Stimulated activated CD4-positive, alpha-beta T cell treated with anti-CD3 and anti-CD28 coated beads, TNF-alpha, amount 100 ng/mL, for 24 hours (primary cell): Measurements from ENCODE around the gene PTPRM.

Source experiments
- DNase-seq, 3 experiments: peaks; one replicate each; pipeline ENCODE4 v3.0.0-alpha.2; 2020; ENCODE audit warnings: low read depth in 3 of 3

The PTPRM gene

DNA sequence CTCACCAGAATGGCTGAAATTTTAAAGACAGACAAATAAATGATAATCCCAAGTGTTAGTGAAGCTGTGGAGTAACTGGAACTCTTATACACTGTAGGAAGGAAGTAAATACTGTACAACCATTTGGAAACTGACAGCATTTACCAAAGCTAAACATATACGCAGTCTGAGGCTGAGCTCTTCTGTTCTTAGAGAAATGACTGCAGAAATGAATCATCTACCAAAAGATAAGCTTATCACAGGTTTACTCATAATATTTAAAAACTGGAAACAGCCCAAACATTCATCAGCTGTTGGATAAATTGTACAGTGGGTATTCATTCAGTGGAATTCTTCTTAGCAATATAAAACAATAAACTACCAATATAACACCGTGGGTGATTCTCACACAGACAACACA is 824.0 kb downstream of the PTPRM start:
- no peak for DNase-seq

DNA sequence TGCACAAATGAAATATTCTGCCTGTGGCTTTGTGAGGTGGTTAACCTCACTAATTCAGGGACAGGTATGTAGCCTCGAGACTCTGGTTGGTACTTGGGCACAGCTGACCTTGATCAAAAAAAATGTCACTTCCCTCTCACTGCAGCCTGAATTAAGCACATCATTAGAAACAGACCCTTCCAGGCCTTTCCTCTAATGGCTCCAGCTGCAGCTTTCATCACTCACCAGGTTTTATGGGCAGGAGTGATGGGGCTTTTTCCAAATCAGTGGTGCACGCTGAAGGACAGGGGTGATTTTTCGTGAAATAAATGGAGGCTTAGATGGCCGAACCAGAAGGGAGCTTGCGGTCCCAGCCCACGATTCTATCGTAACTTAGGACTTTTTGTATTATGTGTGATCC is 829.1 kb downstream of the PTPRM start:
- DNase-seq, result no peak

DNA sequence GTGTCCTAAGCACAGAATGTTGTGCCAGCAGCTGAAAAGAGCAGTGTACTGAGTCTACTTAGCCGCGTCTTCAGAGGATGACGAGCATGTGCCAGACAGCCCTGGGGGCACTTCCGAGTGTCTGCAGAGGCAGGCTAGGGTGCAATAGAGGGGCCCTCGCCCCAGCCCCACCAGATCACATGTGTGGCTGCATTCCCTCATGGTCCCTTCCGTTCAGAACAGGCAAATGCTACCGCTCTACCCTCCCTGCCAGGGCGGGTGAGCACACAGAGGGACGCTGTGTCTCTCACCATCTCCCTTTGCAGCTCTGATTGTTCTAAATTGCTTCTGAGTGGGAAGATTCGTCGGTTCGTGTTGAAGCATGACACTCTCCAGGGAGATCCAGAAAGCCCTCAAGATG is 829.9 kb downstream of the PTPRM start:
- no peak for DNase-seq

DNA sequence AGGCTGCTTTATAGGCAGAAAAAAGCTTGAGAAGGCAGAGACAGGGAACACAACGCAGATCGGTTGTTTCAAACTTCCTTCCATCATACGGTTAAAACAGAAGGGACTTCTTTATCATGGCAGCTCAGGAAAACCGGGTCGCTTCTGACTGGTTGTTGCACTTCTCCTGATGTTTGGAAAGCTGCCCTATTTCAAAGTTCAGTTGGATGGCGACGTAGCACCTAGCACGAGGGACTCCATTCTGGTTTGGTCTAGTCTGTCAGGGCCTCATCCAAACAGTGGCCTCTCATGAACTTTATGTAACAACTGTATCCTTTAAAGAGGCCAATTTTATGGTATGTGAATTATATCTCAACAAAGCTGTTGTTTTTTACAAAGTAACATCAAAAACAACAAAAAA is 832.0 kb downstream of the PTPRM start:
- DNase-seq, result no peak

DNA sequence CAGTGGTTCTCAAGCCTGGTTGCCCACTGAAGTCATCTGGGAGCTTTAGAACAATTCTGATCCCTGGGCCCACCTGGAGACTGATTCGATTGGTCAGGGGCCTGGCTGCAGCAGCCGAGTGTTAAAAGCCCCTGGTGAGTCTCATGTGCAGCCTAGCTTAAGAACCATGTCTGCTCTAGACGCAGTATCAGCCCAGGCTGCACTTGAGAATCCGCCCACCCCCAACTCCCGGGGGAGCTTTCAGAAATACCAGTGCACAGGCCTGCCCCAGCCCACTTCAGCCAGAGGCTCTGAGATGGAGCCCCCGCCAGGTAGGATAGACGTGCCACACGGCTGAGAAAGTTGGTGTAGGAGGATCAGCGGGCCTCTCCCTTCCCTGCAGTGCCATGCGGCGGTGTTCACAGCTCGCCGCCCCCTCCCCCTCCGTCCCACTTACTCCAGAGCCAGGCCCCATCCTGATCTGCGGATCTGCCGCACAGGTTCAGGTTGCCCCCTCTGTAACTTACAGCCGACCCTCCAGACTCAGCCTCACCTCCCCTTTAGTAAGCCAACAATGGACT is 833.2 kb downstream of the PTPRM start:
- no peak for DNase-seq

DNA sequence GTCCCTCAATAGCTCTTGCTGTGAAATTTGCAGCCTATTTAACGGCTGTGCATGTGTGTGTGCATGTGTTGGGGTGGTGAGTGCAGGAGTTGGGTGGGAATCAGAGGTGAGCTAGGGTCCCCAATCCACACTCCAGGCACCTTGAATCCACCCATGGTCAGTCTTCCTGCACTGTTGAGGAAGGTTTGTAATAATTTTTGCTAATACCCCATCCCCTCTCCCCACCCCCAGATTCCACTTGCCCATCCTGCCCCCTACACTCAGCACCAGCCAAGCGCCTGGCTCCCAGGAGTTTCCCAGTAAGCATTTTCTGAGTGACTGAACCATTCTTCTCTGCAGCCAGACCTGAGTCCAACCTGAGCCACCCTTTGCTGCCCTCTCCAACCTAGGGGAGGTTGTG is 833.7 kb downstream of the PTPRM start:
- no peak for DNase-seq

DNA sequence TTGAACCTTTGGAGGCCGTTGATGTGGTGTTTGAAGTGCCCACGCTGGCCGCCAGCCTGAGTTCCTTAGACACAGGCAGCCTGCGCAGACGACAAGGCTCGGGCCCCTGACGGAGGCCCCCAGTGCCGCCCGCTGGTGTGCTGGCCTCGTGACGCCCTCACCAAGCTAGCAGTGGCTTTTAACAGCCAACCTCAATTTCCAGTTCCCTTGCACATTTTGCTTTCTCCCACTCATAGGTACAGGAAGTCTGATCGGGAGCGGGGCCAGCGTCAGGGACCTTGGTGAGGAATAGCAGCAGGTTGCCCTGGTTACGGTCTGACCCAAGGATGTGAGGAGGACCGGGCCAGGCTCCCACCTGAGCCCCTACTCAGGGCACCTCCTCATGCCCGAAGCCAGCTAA is 834.5 kb downstream of the PTPRM start:
- no peak for DNase-seq

DNA sequence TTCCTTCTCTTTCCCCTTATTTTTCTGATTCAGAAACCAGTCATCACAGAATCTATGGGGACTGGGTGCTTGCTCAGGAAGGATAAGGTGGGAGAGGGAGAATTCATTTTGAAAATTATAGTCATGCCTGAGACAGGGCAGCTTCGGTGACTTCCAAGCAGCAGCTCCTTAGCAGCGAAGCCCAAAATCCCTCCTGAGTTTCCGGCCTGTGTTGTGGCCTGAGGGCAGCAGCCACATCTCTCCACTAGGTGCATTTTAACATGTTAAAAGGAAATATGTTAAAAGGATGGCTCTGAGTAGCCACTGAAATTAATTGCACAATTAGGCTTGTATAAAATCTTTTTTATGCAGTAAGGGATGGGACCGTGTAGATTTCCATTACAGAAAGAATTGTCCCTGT is 835.1 kb downstream of the PTPRM start:
- DNase-seq, result no peak

DNA sequence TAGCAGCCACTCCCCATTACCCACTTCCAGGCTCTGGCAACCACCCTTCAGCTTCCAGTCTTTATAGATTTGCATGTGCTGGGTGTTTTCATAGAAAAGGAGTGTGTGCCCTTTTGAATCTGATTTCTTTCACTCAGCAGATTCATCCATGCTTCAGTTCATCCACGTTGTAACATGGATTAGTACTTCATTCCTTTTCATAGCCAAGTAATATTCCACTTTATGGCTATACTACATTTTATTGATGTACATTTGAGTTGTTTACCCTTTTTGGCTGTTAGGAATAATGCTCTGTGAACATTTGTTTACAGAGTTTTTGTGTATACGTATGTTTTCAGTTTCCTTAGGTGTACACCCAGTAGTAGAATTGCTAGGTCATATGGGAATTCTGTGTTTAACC is 836.6 kb downstream of the PTPRM start:
- DNase-seq, result no peak

DNA sequence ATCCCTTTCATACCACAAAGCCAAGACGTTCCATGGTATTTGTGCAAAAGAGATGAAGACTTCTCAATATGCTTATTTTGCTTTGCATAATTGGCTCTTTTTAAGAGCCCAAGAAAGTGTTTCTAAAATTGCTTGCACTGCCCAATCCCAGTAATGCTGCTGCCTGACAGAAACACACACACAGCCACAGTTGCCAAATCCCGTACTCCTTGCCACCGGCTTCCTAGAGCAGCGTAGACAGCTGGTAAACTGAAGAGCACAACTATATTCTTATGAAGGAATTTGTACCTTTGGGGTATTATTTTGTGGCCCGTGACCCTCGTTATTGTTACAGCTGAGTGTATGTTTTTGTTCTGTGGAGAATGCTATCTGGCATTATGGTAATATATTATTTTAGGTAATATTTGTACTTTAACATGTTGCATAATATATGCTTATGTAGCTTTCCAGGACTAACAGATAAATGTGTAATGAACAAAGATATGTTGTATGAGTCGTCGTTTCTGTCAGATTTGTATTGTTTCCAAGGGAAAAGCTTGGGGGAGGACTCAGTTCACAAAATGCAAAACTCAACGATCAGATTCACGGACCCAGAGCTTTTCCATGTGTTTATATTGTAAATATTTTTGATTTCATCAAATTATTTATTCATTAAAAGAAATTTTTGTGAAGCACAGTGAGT is 839.2 kb downstream of the PTPRM start:
- DNase-seq, result no peak

DNA sequence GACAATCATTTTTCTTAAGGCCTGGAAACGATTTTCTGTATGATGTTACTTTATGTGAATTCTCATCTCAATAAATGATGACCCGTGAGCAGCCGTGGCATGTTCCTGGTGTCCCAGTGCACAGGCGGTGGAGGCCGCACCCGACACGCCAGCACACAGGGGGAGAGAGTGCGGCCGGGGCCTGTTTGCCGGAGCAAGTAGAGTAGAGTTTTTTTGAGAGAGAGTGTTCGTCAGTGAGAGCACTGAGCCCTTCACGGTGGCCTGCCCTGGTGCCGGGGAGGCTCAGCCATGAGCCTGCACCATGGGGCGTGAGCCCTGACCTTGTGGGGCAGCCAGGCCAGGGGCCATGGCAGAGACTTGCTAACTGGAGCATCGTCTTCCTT is 839.7 kb downstream of the PTPRM start:
- DNase-seq, result no peak

DNA sequence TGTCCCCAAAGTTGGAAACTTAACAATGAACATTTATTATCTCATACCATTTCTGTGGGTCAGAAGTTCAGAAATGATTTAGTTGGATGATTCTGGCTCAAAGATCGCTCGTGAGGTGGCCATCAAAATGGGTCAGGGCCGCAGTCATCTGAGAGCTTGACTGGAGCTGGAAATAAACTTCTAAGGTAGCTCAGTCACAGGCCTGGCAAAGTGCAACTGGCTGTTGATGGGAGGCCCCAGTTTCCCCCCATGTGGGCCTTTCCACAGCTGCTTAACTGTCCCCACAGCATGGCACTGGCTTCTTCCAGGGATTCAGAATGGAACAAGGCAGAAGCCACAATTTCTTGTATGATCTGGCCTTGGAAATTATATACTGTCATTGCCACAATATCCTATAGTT is 842.0 kb downstream of the PTPRM start:
- DNase-seq, result no peak

DNA sequence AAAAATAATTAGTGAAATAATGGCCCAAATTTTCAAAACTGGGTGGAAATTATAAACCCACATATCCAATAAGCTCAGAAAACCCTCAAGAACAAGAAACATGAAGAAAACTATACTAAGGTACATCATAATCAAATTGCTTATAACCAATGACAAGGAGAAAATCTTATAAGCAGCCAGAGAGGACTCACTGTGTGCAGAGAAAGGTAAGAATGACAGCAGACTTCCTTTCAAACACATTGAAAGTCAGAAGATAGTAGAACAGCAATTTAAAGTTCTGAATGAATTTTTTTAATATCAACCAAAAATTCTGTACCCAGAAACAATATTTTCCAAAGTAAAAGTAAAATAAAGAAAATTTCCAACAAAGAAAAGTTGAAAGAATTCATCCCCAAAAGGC is 844.4 kb downstream of the PTPRM start:
- DNase-seq, result no peak

DNA sequence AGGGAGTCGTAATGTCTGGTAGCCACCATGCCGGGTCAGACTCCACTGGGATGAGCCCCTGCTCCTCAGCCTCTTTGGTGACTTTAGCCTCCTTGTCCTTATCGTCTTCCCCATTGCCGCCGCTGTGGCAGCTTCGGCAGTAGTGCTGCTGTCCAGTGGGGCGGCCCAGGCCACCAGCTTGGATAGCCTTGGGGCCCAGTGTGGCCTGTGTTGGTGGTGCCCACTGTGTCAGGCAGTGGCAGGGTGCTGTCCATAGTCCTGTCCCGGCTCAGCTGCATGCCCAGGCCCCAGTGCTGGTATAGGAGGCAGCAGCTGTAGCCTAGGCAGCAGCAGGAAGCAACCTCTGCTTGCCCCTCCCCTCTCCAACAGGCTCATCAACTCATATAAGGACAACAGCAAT is 845.0 kb downstream of the PTPRM start:
- DNase-seq, result no peak

DNA sequence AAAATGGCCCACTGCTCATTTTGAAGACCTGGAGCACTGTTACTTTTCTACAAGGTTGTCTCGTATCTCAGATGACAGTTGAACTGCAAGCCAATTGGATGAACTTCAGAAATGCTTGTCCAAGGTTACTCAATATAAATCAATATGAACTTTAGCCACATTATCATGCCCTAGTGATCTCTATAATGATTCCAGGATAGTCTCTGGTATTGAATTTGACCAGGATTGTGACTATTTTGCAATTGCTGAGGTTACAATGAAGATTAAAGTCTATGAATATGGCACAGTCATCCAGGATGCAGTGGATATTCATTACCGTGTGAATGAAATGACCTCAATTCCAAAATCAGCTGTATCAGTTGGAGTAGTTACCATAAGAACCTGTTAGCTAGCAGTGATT is 846.1 kb downstream of the PTPRM start:
- DNase-seq, result no peak

DNA sequence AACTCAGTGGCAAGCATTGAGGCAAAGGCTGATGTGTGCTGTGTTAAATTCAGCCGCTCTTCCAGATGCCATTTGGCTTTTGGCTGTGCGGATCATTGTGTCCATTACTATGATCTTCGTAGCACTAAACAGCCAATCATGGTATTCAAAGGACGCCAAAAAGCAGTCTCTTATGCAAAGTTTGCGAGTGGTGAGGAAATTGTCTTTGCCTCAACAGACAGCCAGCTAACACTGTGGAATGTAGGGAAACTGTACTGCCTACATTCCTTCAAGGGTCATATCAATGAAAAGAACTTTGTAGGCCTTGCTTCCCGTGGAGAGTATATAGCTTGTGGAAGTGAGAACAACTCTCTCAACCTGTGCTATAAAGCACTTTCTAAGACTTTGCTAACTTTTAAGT is 846.6 kb downstream of the PTPRM start:
- no peak for DNase-seq

DNA sequence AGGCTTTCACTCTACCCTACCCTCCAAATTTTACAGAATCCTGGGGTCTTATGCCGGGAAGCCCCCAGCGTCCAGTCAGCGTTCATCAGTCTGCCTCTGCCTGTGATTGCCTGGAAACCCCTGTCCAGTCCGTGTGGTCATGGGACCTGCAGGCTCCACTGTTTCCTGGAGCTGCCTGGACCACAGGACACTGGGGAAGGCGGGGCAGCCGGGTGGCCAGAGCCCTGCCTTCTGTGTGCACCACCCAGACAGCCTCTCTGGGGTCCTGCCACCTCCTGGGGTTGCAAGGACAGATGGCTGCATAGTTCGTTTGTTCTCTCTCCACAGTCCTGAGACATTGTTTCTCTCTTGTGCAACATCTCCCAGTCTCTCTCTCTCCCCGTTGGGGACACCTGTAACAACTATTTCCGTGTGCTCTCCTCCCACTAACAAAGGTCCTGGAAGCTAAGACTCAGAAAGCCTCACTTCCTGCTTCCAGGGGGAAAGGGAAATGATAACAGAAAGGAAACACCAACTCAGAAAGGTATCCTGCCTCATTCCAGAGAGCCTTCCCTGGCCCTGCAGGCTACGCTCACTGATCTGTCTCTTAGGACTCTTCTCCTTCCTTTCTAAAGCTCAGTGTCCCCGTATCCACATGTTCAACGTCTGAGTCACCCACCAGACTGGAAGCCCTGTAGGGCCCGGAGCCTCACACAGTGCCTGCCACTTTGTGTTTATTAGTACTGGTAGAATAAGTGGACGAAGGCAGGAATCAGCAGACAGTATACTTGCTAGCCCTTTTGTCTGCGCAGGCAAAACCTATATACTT is 849.3 kb downstream of the PTPRM start:
- DNase-seq, result no peak

DNA sequence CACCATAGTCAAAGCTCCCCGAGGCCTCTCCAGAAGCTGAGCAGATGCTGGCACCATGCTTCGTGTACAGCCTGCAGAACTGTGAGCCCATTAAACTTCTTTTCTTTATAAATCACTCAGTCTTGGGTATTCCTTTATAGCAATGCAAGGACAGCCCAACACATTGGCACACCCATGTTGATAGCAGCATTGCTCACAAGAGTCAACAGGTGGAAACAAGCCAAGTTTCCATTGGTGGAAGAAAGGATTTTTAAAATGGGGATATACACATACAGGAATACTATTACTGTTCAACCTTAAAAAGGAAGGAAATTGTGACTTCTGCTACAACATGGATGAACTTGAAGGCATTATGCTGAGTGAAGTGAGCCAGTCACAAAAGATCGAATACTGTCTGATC is 855.3 kb downstream of the PTPRM start:
- no peak for DNase-seq

DNA sequence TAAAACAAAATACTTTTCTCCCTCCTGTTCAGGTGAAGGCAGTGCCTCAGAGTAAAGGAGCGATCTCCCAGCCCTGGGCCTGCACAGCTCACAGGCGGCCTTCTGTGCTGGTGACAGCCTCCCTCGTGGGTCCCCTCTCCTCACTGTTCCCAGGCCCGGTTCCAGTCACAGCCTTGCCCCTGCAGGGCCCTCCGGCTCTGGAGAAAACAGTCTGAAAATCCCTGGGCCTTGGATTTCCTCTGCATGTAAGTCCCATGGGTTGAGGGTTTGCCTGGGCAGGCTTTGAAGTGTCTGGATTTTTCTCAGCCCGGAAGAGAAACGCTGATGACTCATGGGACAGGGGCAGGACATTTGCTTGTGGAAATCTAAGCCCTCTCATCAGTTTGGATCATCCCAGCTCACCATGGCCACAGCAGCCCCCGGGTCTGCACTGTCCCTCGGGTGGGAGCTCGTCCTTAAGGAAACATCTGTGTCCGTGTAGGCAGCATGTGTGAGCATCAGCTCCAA is 856.0 kb downstream of the PTPRM start:
- DNase-seq, result no peak

DNA sequence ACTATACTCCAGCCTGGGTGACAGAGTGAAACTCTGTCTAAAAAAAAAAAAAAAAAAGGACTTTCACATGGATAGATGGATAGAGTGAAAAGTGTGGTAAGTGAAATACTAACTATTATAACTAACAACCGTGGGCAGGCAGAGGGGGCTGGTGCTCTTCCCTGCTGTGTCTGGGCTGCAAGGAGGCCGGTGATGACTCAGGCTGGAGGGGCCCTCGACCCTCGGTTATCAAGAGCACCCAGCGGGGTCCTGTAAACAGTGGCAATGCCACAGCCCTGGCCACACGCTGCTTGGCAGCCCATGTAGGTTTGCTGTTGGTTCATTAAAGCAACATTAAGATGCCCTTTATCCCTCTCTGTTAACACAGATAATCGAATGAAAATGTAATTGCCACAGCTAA is 857.4 kb downstream of the PTPRM start:
- DNase-seq, result no peak

DNA sequence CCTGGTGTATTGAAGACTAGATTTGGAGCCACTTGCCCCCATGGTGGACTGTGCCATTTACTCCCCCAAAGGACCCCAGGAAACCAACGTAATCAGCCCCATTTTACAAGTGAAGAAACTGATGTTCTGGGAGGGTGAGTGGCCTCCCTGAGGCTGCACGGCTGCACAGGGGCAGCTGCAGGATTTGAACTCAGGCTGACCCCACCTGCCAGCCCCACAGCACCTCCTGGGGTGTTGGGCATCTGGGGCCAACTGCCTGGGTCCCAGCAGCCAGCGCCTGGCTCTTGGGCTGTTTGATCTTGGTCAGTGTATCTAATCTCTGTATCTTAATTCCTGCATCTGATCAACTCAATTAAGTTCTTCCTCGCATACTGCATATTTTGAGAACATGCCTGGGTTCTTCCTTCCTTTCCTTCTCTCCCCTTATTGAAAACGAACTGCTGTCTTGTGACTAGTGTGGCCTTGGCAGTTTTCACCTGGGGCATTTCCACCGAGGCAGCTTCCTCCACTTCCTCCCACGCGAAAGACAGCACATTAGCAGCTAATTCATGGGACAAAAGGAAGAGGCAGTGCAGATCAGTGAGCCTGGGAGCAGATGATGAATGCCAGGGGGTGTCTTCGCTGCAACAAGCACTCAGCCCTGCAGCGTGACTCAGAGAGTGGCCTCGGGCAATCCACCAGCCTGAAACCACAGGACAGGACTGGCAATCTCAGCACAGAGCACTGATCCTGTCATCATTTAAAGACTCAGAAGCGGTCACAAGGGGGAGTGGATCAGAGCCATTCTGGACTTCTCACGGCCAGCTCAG is 858.0 kb downstream of the PTPRM start:
- no peak for DNase-seq

DNA sequence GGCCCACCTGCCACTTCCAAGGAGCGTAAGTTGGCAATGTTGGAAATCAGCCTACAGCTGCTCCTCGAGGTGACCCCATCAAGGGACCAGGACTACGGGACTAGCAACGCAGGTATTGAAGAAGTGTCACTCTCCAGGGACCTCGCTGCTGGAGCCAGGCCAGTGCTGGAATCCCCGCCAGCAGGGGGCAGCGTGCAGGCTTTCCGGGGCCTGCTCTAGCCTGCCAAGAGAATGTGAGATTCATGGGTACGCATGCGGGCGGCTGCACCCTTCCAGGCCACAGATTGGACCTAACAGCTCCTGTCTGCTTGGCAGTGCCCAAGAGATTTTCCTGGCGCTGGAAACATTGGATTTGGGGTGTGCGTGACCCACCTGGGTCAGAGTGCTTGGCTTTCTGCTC is 859.3 kb downstream of the PTPRM start:
- DNase-seq, result peak in 1 of 3 experiments; percentile 18
